ENCODE results near the gene MANF.
A peak's percentile ranks its signal among the peaks of the same experiment; 100 is the strongest.
"Not testable (repeated sequence)": the region's sequence is repeated elsewhere in the genome, so short reads cannot be mapped to it uniquely, and the experiment has no call there.

The MANF gene

GRCh38 chr3:51384726-51385473, at the start of gene MANF:
MANF (plus strand) TSS chr3:51385291; CDS start chr3:51385343, 52 bp downstream.
- peak; percentile 98 for ATAC-seq

DNA sequence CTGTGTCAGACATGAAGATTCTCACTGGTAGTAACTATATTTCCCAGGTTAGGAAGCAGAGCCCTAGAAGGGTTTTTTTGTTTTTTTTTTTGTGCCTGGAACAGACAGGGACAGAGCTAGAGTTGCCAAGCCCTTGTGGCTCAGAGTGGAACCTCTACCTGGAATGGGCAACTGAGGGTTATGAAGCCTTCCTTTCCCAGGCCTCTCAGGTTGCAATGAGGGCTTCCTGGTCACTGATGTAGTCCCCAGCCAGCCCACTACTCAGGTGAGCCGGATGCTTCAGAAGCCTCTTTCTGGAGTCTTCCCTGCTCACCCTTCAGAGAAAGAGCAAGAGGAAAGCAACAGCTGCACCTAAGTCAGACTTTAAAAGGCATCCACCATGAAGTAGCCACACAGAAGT, 48.8 kb upstream of the MANF start:
- ATAC-seq, result no peak

DNA sequence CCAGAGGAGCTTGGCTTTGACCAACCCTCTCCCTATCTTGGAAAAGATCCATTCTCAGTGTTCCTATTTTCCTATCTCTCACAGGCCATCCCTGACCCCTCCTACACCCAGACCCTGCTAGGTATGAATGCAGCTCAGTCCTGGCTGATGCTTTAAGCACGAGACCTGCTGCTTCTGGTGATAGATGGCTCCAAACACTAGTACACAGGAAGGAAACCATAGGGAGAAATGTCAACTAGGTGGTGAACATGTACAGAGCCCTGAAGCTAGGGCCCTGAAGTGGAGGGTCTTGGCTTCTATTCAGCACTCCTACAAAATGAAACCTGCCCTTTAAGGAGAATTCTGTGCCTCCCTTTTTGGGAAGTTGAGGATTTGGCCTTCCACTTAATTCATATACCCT, 47.4 kb upstream of the MANF start:
- ATAC-seq, result no peak

DNA sequence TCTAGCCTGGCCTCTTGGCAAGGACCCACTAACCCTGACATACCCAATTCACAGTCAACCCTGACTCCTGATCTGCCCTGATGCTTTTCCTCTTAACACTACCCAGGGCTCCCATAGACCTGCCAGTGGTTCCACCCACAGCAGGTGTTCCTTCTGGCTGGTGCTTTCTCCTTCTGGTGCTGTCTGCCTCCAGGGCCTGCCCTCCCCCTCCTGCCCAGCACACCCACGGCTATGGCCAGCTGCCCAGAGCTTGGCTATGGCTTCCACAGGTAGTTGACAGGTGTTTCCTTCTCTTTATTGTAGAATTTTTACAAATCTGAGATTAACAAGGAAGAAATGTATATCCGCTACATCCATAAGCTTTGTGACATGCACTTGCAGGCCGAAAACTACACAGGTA, 46.5 kb upstream of the MANF start:
- no peak for ATAC-seq

- ATAC-seq, result no peak
Observed at GRCh38 chr3:51340013-51340829, 44.9 kb upstream of the MANF start.

DNA sequence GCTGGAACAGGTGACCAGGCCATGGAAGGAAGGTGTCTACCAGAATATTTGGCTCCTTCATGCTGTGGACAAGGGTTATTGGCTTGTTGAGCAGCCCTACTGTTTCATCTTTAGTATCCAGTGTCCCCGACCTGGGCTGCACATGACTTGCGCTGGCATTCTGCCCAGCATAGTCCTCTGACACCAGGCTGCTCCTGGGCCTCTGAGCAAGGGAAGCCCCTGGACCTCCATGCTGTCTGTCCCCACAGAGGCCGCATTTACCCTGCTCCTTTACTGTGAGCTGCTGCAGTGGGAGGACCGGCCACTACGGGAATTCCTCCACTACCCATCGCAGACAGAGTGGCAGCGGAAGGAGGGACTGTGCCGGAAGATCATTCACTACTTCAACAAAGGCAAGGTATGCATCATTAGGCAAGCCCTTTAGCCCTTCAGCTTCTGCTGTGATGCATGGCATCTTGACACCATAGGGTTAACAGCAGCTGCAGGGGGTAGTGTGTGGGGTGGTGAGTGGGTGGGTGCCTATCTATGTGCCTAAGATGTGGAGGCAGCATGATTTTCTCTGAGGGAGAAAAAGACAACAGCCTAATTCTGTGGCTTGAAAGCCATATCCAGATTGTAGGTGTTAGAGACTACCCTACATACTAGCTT, 44.0 kb upstream of the MANF start:
- no peak for ATAC-seq

- no peak for ATAC-seq
Observed at GRCh38 chr3:51343918-51344687, 41.0 kb upstream of the MANF start.

DNA sequence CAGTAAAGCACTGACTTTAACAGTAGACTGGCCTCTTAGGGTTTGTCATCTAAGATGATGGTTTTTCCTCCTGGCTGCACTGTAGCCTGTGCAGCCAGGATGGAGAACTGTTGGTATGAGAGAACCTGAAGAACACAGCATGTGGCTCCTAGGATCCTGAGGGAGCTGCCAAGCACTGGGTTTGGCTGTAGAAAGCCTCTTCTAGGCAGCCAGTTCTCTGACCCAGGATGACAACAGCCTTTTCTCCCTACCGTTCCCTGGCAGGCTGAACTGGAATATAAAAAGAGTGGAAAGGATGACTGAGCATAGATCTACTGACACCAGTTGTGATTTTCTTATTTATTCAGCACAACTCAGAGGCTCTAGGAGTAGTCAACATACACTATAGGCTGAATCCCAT, 34.3 kb upstream of the MANF start:
- no peak for ATAC-seq

GRCh38 chr3:51353131-51353530, 32.0 kb upstream of the MANF start:
- ATAC-seq, result no peak

DNA sequence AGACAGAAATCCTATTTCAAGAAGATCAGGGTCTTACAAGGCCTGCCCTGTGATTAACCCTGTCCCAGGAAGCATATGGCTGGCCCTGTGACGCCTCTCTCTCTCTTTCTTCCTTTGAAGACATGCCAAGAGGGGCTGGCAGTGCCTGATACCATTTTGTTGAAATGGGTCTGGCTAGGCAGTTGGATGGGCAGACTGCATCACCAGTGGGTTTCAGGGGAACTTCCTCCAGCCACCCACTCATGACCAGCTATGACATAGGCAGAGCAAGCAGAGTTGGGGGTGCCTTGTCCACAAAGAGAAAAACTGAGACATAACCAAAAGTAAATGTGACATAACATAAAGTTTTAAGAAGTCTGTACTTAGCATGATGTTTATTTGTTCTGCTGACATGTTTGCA, 31.4 kb upstream of the MANF start:
- ATAC-seq, result no peak

DNA sequence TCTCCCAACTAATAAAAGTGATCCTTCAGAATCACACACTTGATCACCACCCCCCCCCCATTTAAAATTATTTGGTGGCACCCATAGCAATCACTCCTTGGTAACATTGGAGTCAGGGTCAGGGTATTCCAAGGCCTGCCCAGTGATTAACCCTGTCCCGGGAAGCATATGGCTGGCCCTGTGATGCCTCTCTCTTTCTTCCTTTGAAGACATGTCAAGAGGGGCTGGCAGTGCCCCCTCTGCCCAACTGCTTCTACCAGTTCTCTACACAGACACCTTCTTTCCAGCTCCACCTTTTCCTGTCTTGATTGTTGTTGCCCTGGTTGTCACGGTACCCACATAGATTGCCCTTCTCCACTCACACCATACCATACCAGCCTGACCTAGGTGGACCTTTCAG, 30.9 kb upstream of the MANF start:
- ATAC-seq, result no peak

DNA sequence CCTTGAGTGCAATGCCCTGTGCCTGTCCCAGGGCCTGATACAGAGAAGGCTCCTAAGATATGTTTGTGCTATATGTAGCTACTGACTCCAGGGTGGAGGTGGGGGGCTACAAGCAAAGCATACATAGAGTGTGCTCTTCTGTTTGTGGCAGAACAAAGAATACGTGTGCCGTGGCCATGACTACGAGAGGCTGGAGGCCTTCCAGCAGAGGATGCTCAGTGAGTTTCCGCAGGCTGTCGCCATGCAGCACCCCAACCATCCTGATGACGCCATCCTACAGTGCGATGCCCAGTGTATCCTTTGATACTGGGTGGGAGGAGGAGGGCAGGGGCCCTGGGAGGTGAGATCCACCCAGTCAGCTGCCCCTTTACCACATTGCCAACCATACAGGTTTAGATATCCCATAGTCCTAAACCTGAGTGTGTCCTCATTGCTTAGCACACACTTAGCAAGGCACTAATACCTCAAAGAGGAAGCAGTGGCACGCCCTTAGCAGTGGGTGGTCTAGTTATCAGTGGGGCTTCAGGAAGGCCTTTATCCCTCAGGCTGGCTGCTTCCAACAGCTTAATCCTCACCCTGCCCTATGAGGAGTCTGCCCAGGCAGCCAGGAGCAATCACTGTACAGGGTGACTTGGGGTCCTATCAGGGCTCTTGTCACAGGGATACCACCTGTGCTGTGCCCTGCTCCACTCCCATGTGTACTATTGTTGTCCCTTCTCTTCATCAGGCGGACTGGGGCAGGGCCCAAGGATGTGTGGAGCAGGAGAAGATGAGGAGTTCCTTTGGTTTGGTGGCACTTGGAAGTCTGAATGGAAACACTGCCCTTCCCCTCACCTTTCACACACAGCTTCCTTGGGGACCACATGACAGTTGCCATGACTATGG, 30.1 kb upstream of the MANF start:
- ATAC-seq, result no peak

GRCh38 chr3:51355891-51356578, 29.1 kb upstream of the MANF start:
- ATAC-seq, result no peak

- ATAC-seq, result no peak
Observed at GRCh38 chr3:51357856-51358255, 27.2 kb upstream of the MANF start.

- ATAC-seq, result no peak
Observed at GRCh38 chr3:51358981-51359380, 26.1 kb upstream of the MANF start.

DNA sequence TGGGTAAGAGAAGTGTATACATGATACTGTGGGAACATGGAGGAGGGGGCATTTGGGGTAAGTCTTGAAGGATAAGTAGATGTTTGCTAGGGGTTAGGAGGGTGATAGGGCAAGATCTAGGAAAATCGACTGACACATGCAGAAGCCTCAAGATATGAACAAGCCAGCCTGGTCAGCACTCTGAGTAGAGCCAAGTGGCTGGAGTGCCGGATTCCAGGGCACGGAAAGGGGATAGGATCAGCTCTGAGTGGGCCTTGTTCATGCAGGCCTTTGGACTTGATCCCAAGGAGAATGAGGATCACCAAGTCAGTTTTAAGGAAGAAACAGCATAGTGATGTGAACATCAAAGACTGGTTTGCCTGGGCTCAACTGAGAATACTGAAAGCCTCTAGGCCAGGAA, 24.3 kb upstream of the MANF start:
- ATAC-seq, result no peak

- no peak for ATAC-seq
Observed at GRCh38 chr3:51361746-51362145, 23.3 kb upstream of the MANF start.

GRCh38 chr3:51362476-51362875, 22.6 kb upstream of the MANF start:
- no peak for ATAC-seq

GRCh38 chr3:51368276-51368675, 16.8 kb upstream of the MANF start:
- ATAC-seq, result not testable (repeated sequence)

DNA sequence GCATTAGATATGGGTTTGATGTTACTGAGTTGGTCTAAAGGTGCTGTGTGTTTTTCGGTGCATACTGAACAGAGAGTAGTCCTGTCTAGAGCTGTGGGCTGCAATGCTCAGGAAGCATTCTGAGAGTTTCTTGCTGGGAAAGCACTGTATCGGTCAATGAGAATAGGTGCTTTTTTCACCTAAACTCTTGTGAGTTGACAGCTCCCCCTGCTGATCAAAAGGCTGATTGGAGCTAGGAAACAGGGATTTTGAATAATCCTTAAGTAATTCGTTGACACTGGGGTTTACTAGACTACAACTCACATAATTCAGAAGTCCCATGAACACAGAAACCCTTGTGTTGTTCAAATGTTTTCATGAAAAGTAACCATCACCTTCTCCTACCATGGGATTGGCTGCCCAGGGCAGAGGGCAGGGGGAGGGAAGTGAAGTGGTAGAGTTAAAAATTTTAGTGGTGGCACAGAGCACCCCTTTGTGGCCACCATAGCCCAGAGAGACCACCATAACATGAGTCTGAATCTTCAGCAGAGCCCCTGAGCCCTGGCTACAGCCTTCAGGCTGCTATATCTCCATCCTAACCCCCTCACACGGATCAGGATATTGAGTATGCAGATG, 13.0 kb upstream of the MANF start:
- ATAC-seq, result no peak

Data from activated CD4-positive, CD25-positive, alpha-beta regulatory T cell treated with anti-CD3 and anti-CD28 coated beads, Interleukin-2, amount 50 U/mL, for 24 hours (primary cell).